PC-9 (cell line): ENCODE measurements around the gene ADORA2B. TPM values are rescaled to one million over a fixed set of nuclear protein-coding genes. Genes with fewer than 3 reads are reported as not detected.

Experiments used
- BruUV-seq: library from RNA; stranded (reverse); fragments of 400-500 nt; replicated peaks from 2 replicates; lab custom pipeline; 2021; lab: Mats Ljungman, UMichigan
- CTCF ChIA-PET: fragments of 300-600 bp; sonication (Branson Sonifier 250); formaldehyde crosslinking; loops from one replicate; lab custom pipeline; 2022; ENCODE audit warnings: antibody characterized with exemption; lab: Charles Lee
- POLR2A ChIA-PET: fragments of 300-600 bp; sonication (Branson Sonifier 250); formaldehyde crosslinking; loops from one replicate; lab custom pipeline; 2022; ENCODE audit warnings: antibody characterized with exemption; ENCODE audit not compliant: unreplicated experiment; lab: Charles Lee
- DNase-seq, 2 experiments: peaks; one replicate each; pipeline versions ENCODE4 v3.0.0 to v3.0.0-alpha.2; 2015 to 2022; ENCODE audit warnings: mixed read lengths in 1 of 2
- H2AFZ ChIP-seq: fragments of 200-600 bp; sonication (generic); 2 replicates; pipeline ENCODE4 v1.8.1; 2017; ENCODE audit warnings: antibody characterized with exemption
- H3F3A ChIP-seq: fragments of 200-600 bp; sonication (generic); 2 replicates; pipeline ENCODE4 v1.8.1; 2017; ENCODE audit warnings: antibody characterized with exemption, mild to moderate bottlenecking, low read depth; ENCODE audit not compliant: insufficient read depth
- H3K27ac ChIP-seq: fragments of 200-600 bp; sonication (generic); 2 replicates; pipeline ENCODE4 v1.6.1; 2016; ENCODE audit warnings: mixed run types
- H3K27me3 ChIP-seq: fragments of 200-600 bp; sonication (generic); 2 replicates; pipeline ENCODE4 v1.6.1; 2016; ENCODE audit warnings: low read depth, mixed run types; ENCODE audit not compliant: insufficient read depth
- H3K36me3 ChIP-seq: fragments of 200-600 bp; sonication (generic); 2 replicates; pipeline ENCODE4 v1.6.1; 2016; ENCODE audit warnings: low read depth, mixed run types
- H3K4me1 ChIP-seq: fragments of 200-600 bp; sonication (generic); replicated peaks from 2 replicates; pipeline ENCODE4 v1.6.1; 2016; ENCODE audit warnings: mixed run types; ENCODE audit not compliant: insufficient read depth
- H3K4me2 ChIP-seq: fragments of 200-600 bp; sonication (generic); 2 replicates; pipeline ENCODE4 v1.6.1; 2017; ENCODE audit warnings: mixed run types
- H3K4me3 ChIP-seq: fragments of 200-600 bp; sonication (generic); 2 replicates; pipeline ENCODE4 v1.6.1; 2016; ENCODE audit warnings: mixed run types
- H3K79me2 ChIP-seq: fragments of 200-600 bp; sonication (generic); 2 replicates; pipeline ENCODE4 v1.6.1; 2017; ENCODE audit warnings: low read depth, mixed run types
- H3K9me2 ChIP-seq: fragments of 200-600 bp; sonication (generic); 2 replicates; pipeline ENCODE4 v1.8.1; 2017; ENCODE audit warnings: mild to moderate bottlenecking; ENCODE audit not compliant: insufficient read depth
- H3K9me3 ChIP-seq: fragments of 200-600 bp; sonication (generic); 2 replicates; pipeline ENCODE4 v1.8.1; 2016; ENCODE audit warnings: low read depth; ENCODE audit not compliant: insufficient read depth
- H4K20me1 ChIP-seq: fragments of 200-600 bp; sonication (generic); 2 replicates; pipeline ENCODE4 v1.8.1; 2017; ENCODE audit not compliant: insufficient read depth
- CTCF ChIP-seq: fragments of 200-600 bp; sonication (generic); conservative IDR thresholded peaks from 2 replicates; pipeline ENCODE4 v1.6.1; 2017; ENCODE audit warnings: mixed run types, antibody characterized with exemption, mild to moderate bottlenecking, moderate library complexity
- EZH2 ChIP-seq: fragments of 200-600 bp; sonication (generic); IDR thresholded peaks from 2 replicates; pipeline ENCODE4 v1.8.0; 2017; ENCODE audit warnings: antibody characterized with exemption, low read depth
- intact Hi-C: fragments of 100-400 bp; cut with micrococcal nuclease; formaldehyde crosslinking; loops from one replicate; pipeline ENCODE4 v1.10.0; 2022; ENCODE audit not compliant: unreplicated experiment
- total RNA-seq: library from RNA; stranded (reverse); gene quantifications from 2 replicates; pipeline ENCODE4 v1.2.3, GENCODE V29; 2021

The ADORA2B gene
- total RNA-seq, 1 experiment from 2014 or later: 42.7 TPM

GRCh38 chr17:15998031-15998562 lies 53.2 kb downstream of the ADORA2B start:
- no peaks in the 10 kb centered on the region for H3K27me3 ChIP-seq
- ChIA-PET CTCF (interaction anchor here (0.7 to 1.3 kb wide), 2 partner anchors 51 to 53 kb away, joined by 5 to 6 read pairs; partner anchors contain the start of gene ADORA2B), POLR2A (interaction anchor here (0.6 to 0.7 kb wide), 3 partner anchors 12 to 52 kb away, joined by 5 to 19 read pairs (median 5); no protein-coding TSS in a partner anchor)
- TF ChIP-seq CTCF: no peak
- no peak for TF ChIP-seq EZH2
- peaks cover 21% of the 10 kb centered on the region for H3K4me1 ChIP-seq
- H3K4me2 ChIP-seq: peak overlapping the region; percentile 89
- H3K36me3 ChIP-seq: peaks cover 20% of the 10 kb centered on the region
- H3K27ac ChIP-seq: peak overlapping the region; percentile 97
- BruUV-seq: no TSS peak
- H3K79me2 ChIP-seq: peaks cover 45% of the 10 kb centered on the region
- peaks cover 20% of the 10 kb centered on the region for H3F3A ChIP-seq
- intact Hi-C loops: loop anchor here (1.0 to 5.0 kb wide), 8 partner anchors 17 to 347 kb away; partner anchors contain the start of gene ADORA2B
- H3K9me3 ChIP-seq: peaks cover 9% of the 10 kb centered on the region; the same call in 1 of the 2 replicates
- no peak for DNase-seq
- H2AFZ ChIP-seq: no peak overlapping the region
- H3K4me3 ChIP-seq: peak overlapping the region; percentile 85; the same call in 1 of the 2 replicates
- peaks cover 8% of the 10 kb centered on the region; the same call in 1 of the 2 replicates for H4K20me1 ChIP-seq
- no peaks in the 10 kb centered on the region for H3K9me2 ChIP-seq

GRCh38 chr17:15999141-15999973 lies 54.4 kb downstream of the ADORA2B start, which contains the start of the genes TTC19 and ZSWIM7:
Gene TTC19, plus strand, starts transcription at chr17:15999824. Its CDS starts 25 bp downstream, at chr17:15999849.
Gene ZSWIM7, minus strand, starts transcription at chr17:15999704. Its CDS starts 110 bp downstream, at chr17:15999594.
- peak; percentile 85 to 98 for DNase-seq
- peak within 1 kb of the TSS; percentile 89 for H3K4me2 ChIP-seq
- no peaks in the 10 kb centered on the region for H3K9me2 ChIP-seq
- H2AFZ ChIP-seq: peak within 1 kb of the TSS; percentile 75
- peaks cover 53% of the 10 kb centered on the region for H3K79me2 ChIP-seq
- peak within 1 kb of the TSS; percentile 85 for H3K4me3 ChIP-seq
- TF ChIP-seq CTCF: no peak
- no peak for TF ChIP-seq EZH2
- H3K9me3 ChIP-seq: peaks cover 9% of the 10 kb centered on the region; the same call in 1 of the 2 replicates
- peaks cover 21% of the 10 kb centered on the region for H3K4me1 ChIP-seq
- H3K27me3 ChIP-seq: no peaks in the 10 kb centered on the region
- H3F3A ChIP-seq: peaks cover 20% of the 10 kb centered on the region
- peaks cover 29% of the 10 kb centered on the region for H3K36me3 ChIP-seq
- peaks cover 8% of the 10 kb centered on the region; the same call in 1 of the 2 replicates for H4K20me1 ChIP-seq
- POLR2A ChIA-PET: interaction anchor here (0.5 to 0.8 kb wide), 9 partner anchors 17 to 420 kb away, joined by 3 to 8 read pairs (median 4); no protein-coding TSS in a partner anchor
- intact Hi-C loops: loop anchor here (2.0 to 5.0 kb wide), 3 partner anchors 79 to 349 kb away; no protein-coding TSS in a partner anchor
- peak within 1 kb of the TSS; percentile 97 for H3K27ac ChIP-seq
- CTCF ChIA-PET: interaction anchor here (0.6 to 1.6 kb wide), 4 partner anchors 28 to 548 kb away, joined by 3 to 8 read pairs (median 4); partner anchors contain the start of gene ADORA2B
- BruUV-seq: no TSS peak
